HEK293 (cell line): ENCODE data around the gene TMEM174.
"Not testable (repeated sequence)": the region's sequence is repeated elsewhere in the genome, so short reads cannot be mapped to it uniquely, and the experiment has no call there.

Experiments used
- CTCF ChIA-PET: fragments of 350-600 bp; formaldehyde crosslinking; extraction: SDS; loops from one replicate; lab custom pipeline; 2021; ENCODE audit warnings: antibody characterized with exemption; lab: Yijun Ruan, JAX
- POLR2A ChIA-PET: fragments of 300-600 bp; formaldehyde crosslinking; extraction: SDS; loops from one replicate; lab custom pipeline; 2020; ENCODE audit warnings: antibody characterized with exemption, inconsistent platforms; lab: Yijun Ruan, JAX
- H3K27ac ChIP-seq: fragments of 200-500 bp; sonication (Bioruptor generic); 2 replicates; pipeline ENCODE4 v1.5.1; 2014; ENCODE audit warnings: low read depth, low read length, control low read depth, inconsistent platforms; ENCODE audit errors: extremely low read depth
- H3K36me3 ChIP-seq, 2 experiments: fragments of 200-500 bp in 1 of 2; sonication (Bioruptor generic) in 1 of 2; 1 replicate in 1 of 2; 2 replicates in 1 of 2; pipeline ENCODE4 v1.5.1; 2014 to 2017; ENCODE audit warnings: inconsistent platforms in 2 of 2, low read length in 2 of 2; ENCODE audit not compliant: control insufficient read depth in 2 of 2, insufficient read depth in 1 of 2
- H3K4me1 ChIP-seq: fragments of 200-500 bp; sonication (Bioruptor generic); 2 replicates; pipeline ENCODE4 v1.5.1; 2014; ENCODE audit warnings: mild to moderate bottlenecking, low read length, inconsistent platforms; ENCODE audit not compliant: control insufficient read depth, insufficient read depth
- H3K4me3 ChIP-seq: 2 replicates; pipeline ENCODE4 v1.5.1; 2011; ENCODE audit warnings: low read depth, mild to moderate bottlenecking, control low read depth, low read length, moderate library complexity
- H3K9me3 ChIP-seq: fragments of 200-500 bp; sonication (Bioruptor generic); 2 replicates; pipeline ENCODE4 v1.5.1; 2014; ENCODE audit warnings: low read depth, low read length, inconsistent platforms; ENCODE audit not compliant: control insufficient read depth, insufficient read depth
- BCL11B ChIP-seq: fragments of 450-650 bp; formaldehyde crosslinking; IDR thresholded peaks from 2 replicates; pipeline ENCODE4 v1.5.1; 2016; ENCODE audit warnings: low read depth, missing biosample characterization, missing genetic modification characterization
- HOXA7 ChIP-seq: sonication (generic); formaldehyde crosslinking; IDR thresholded peaks from 2 replicates; pipeline ENCODE4 v1.8.1; 2022; ENCODE audit warnings: missing genetic modification reagents, borderline replicate concordance
- KLF9 ChIP-seq: fragments of 450-650 bp; formaldehyde crosslinking; IDR thresholded peaks from 2 replicates; pipeline ENCODE4 v1.5.1; 2016; ENCODE audit warnings: missing biosample characterization, missing genetic modification characterization, low read depth
- REPIN1 ChIP-seq: fragments of 450-650 bp; formaldehyde crosslinking; IDR thresholded peaks from 2 replicates; pipeline ENCODE4 v1.5.1; 2017; ENCODE audit warnings: missing biosample characterization, missing genetic modification characterization, low read depth
- ZNF138 ChIP-seq: fragments of 450-650 bp; formaldehyde crosslinking; IDR thresholded peaks from 2 replicates; pipeline ENCODE4 v1.5.1; 2016; ENCODE audit warnings: missing biosample characterization, missing genetic modification characterization, borderline replicate concordance
- ZNF169 ChIP-seq: fragments of 450-650 bp; formaldehyde crosslinking; IDR thresholded peaks from 2 replicates; pipeline ENCODE4 v1.5.1; 2016; ENCODE audit warnings: missing biosample characterization, missing genetic modification characterization
- ZNF175 ChIP-seq: fragments of 450-650 bp; formaldehyde crosslinking; IDR thresholded peaks from 2 replicates; pipeline ENCODE4 v1.5.1; 2016; ENCODE audit warnings: missing biosample characterization, missing genetic modification characterization
- ZNF211 ChIP-seq: fragments of 450-650 bp; formaldehyde crosslinking; IDR thresholded peaks from 2 replicates; pipeline ENCODE4 v1.5.1; 2016; ENCODE audit warnings: low read depth, missing biosample characterization, missing genetic modification characterization
- ZNF223 ChIP-seq: fragments of 450-650 bp; formaldehyde crosslinking; IDR thresholded peaks from 2 replicates; pipeline ENCODE4 v1.5.1; 2016; ENCODE audit warnings: missing biosample characterization, missing genetic modification characterization
- ZNF23 ChIP-seq: fragments of 450-650 bp; formaldehyde crosslinking; IDR thresholded peaks from 2 replicates; pipeline ENCODE4 v1.5.1; 2016; ENCODE audit warnings: missing biosample characterization, missing genetic modification characterization, borderline replicate concordance
- ZNF239 ChIP-seq: fragments of 450-650 bp; formaldehyde crosslinking; IDR thresholded peaks from 2 replicates; pipeline ENCODE4 v1.5.1; 2016; ENCODE audit warnings: missing biosample characterization, missing genetic modification characterization
- ZNF302 ChIP-seq: fragments of 450-650 bp; formaldehyde crosslinking; IDR thresholded peaks from 2 replicates; pipeline ENCODE4 v1.5.1; 2016; ENCODE audit warnings: missing biosample characterization, missing genetic modification characterization, low read depth
- ZNF394 ChIP-seq: fragments of 450-650 bp; formaldehyde crosslinking; IDR thresholded peaks from 2 replicates; pipeline ENCODE4 v1.5.1; 2016; ENCODE audit warnings: missing biosample characterization, missing genetic modification characterization, mild to moderate bottlenecking, moderate library complexity, borderline replicate concordance
- ZNF48 ChIP-seq: fragments of 450-650 bp; formaldehyde crosslinking; IDR thresholded peaks from 2 replicates; pipeline ENCODE4 v1.5.1; 2016; ENCODE audit warnings: missing biosample characterization, missing genetic modification characterization
- ZNF621 ChIP-seq: fragments of 450-650 bp; formaldehyde crosslinking; IDR thresholded peaks from 2 replicates; pipeline ENCODE4 v1.5.1; 2017; ENCODE audit warnings: missing biosample characterization, missing genetic modification characterization
- ZNF654 ChIP-seq: fragments of 450-650 bp; formaldehyde crosslinking; IDR thresholded peaks from 2 replicates; pipeline ENCODE4 v1.5.1; 2016; ENCODE audit warnings: low read depth, missing biosample characterization, missing genetic modification characterization
- ZNF76 ChIP-seq: fragments of 450-650 bp; formaldehyde crosslinking; IDR thresholded peaks from 2 replicates; pipeline ENCODE4; 2016; ENCODE audit warnings: low read depth, missing biosample characterization, missing genetic modification characterization, borderline replicate concordance
- ZNF777 ChIP-seq: fragments of 450-650 bp; formaldehyde crosslinking; IDR thresholded peaks from 2 replicates; pipeline ENCODE4 v1.5.1; 2017; ENCODE audit warnings: missing biosample characterization, missing genetic modification characterization, borderline replicate concordance
- TF ChIP-seq, protein P1 (sequence below): fragments of 450-650 bp; formaldehyde crosslinking; IDR thresholded peaks from 2 replicates; pipeline ENCODE4 v1.5.0; 2017; ENCODE audit warnings: missing biosample characterization, missing genetic modification characterization, borderline replicate concordance
- TF ChIP-seq, protein P2 (sequence below): fragments of 450-650 bp; formaldehyde crosslinking; IDR thresholded peaks from 2 replicates; pipeline ENCODE4 v1.5.1; 2016; ENCODE audit warnings: missing biosample characterization, missing genetic modification characterization
- TF ChIP-seq, protein P3 (sequence below): fragments of 450-650 bp; formaldehyde crosslinking; conservative IDR thresholded peaks from 2 replicates; pipeline ENCODE4 v1.5.1; 2016; ENCODE audit warnings: low read depth, missing biosample characterization, missing genetic modification characterization

TMEM174 gene

DNA sequence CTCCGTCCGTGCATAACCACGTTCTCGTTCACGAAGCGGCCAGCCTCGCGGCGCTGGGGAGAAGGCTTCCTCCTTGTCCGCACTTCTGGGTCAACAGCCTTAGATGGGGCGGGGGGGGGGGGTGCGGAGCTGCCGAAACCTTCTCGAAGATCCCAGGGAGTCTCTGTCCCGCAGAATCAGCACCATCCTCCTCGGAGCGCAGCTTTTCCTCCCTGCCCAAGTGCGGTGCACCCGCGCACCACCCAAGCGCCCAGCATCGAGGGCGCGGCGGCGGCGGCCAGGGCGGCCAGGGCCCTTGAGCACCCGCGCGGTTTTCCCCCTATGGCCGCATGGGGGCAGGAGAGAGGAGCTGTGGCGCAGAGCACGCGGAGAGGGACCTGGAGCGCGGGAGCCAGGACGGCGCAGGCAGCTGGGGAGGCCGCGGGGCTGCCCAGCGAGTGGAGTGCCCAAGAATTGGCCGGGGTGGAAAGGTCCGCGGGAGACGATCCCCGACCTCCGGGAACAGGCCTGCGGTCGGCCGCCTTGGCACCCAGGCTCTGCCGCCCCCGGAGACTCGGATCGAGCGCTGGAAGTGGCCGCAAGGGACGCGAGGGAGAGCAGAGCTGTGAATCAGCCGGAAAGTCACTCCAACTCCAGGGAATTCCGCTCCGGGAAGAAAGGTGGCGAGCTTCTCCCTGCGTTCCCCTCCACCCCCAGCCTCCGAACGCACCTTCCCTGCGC, 43.1 kb downstream of the TMEM174 start (continued):
- TF ChIP-seq ZNF394 (tag by site-specific recombination) (peak; percentile 77; the same call in 1 of the 2 replicates), KLF9 (no peak), ZNF302 (tag by site-specific recombination) (no peak), ZNF239 (tag by site-specific recombination) (peak; percentile 73; the same call in 1 of the 2 replicates)
- TF ChIP-seq, protein P1, sequence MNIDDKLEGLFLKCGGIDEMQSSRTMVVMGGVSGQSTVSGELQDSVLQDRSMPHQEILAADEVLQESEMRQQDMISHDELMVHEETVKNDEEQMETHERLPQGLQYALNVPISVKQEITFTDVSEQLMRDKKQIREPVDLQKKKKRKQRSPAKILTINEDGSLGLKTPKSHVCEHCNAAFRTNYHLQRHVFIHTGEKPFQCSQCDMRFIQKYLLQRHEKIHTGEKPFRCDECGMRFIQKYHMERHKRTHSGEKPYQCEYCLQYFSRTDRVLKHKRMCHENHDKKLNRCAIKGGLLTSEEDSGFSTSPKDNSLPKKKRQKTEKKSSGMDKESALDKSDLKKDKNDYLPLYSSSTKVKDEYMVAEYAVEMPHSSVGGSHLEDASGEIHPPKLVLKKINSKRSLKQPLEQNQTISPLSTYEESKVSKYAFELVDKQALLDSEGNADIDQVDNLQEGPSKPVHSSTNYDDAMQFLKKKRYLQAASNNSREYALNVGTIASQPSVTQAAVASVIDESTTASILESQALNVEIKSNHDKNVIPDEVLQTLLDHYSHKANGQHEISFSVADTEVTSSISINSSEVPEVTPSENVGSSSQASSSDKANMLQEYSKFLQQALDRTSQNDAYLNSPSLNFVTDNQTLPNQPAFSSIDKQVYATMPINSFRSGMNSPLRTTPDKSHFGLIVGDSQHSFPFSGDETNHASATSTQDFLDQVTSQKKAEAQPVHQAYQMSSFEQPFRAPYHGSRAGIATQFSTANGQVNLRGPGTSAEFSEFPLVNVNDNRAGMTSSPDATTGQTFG (tag by site-specific recombination), result no peak

DNA sequence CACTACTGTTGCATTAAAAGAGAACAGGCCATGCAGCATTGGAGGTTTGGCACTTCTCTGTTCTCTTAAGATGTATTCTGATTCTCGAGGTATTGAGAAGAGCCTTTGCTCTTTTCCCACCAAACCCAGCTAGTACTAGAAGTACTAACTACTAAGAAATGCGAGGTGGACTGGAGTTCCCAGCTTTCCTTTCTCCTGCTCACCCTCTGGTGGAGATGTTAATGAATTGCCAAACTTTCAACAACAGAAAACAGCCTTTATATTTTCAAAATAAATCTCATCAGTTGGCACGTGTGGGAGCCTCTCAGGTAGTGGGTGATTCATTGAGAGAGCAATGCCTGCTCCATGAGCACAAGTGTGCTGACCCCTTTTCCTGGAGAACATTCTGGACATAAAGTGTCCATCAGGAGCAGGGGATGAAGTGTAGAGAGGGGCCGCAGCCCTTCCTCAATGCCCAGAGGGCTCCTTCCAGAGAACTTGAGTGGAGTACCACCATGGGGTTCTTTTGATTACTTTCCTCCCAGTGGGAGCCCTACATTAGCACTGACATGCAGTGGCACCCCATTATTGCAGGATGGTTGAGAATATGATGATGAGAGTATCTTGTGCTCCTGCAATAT, 45.7 kb downstream of the TMEM174 start:
- ChIA-PET CTCF (interaction anchor here (0.7 to 5.3 kb wide), 14 partner anchors 10 to 318 kb away, joined by 3 to 56 read pairs (median 4); partner anchors contain the start of gene FOXD1), POLR2A (interaction anchor here (3.5 kb wide), 1 partner anchor 230 kb away, joined by 50 read pairs; the partner anchor contains the start of gene FOXD1)
- Histone ChIP-seq H3K27ac (no peak overlapping the region), H3K4me1 (peaks cover 11% of the 10 kb centered on the region), H3K36me3 (no peaks in the 10 kb centered on the region)
- TF ChIP-seq HOXA7 (CRISPR knock-in tag) (no peak), ZNF223 (tag by site-specific recombination) (no peak), ZNF211 (tag by site-specific recombination) (no peak), ZNF175 (no peak)
- TF ChIP-seq, all 188 proteins: peak for 0
- no peaks in the 10 kb centered on the region for H3K9me3 ChIP-seq
- no peak overlapping the region for H3K4me3 ChIP-seq

DNA sequence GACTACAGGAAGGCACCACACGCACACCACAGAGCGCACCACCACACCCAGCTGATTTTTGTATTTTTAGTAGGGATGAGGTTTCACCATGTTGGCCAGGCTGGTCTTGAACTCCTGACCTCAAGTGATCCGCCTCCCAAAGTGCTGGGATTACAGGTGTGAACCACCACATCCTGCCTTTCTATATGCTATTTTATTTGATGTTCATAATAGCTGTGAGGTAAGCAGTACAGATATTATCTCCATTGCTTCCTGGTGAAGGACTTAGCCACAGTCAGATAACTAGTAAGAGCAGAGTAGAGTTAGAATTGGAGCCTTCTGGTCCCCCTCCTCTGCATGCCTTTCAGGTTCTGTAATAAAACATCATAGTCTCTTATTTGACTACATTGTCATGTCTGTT, 46.3 kb downstream of the TMEM174 start:
- H3K9me3 ChIP-seq, H3K36me3 ChIP-seq, H3K4me3 ChIP-seq, H3K4me1 ChIP-seq, POLR2A ChIA-PET, H3K27ac ChIP-seq: not testable (repeated sequence)
- CTCF ChIA-PET, result interaction anchor here (0.5 to 1.6 kb wide), 3 partner anchors 12 to 180 kb away, joined by 3 read pairs; no protein-coding TSS in a partner anchor

DNA sequence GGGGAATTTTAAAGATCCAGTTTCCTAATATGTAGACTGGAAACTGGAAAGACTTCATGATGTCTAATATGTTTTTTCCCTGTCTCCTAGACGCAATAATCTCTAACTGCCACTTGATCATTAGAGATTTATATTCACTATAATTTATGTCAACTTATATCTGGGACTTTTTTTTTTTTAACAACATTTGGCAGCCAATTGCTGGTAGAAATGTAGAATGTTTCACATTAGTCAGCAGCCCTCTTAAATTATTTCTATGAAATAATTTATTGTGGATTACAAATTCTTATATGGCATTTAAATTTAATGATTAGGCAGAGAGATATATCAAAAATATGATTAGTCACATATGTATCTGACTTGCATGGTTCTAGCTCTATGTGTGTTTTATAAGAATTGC, 48.2 kb downstream of the TMEM174 start:
- no peak overlapping the region for H3K4me3 ChIP-seq
- H3K4me1 ChIP-seq, result no peaks in the 10 kb centered on the region
- ChIA-PET POLR2A (no interaction called here), CTCF (interaction anchor here (0.7 kb wide), 2 partner anchors 16 to 217 kb away, joined by 3 read pairs; no protein-coding TSS in a partner anchor)
- H3K36me3 ChIP-seq, result no peaks in the 10 kb centered on the region
- no peaks in the 10 kb centered on the region for H3K9me3 ChIP-seq
- no peak overlapping the region for H3K27ac ChIP-seq
- TF ChIP-seq ZNF138 (tag by site-specific recombination) (no peak), ZNF621 (tag by site-specific recombination) (no peak), ZNF169 (no peak), ZNF394 (tag by site-specific recombination) (no peak), REPIN1 (no peak), ZNF76 (no peak), ZNF48 (no peak), ZNF777 (tag by site-specific recombination) (no peak), ZNF654 (tag by site-specific recombination) (no peak), ZNF23 (tag by site-specific recombination) (no peak), BCL11B (tag by site-specific recombination) (no peak)
- TF ChIP-seq, protein P2, sequence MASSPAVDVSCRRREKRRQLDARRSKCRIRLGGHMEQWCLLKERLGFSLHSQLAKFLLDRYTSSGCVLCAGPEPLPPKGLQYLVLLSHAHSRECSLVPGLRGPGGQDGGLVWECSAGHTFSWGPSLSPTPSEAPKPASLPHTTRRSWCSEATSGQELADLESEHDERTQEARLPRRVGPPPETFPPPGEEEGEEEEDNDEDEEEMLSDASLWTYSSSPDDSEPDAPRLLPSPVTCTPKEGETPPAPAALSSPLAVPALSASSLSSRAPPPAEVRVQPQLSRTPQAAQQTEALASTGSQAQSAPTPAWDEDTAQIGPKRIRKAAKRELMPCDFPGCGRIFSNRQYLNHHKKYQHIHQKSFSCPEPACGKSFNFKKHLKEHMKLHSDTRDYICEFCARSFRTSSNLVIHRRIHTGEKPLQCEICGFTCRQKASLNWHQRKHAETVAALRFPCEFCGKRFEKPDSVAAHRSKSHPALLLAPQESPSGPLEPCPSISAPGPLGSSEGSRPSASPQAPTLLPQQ (tag by site-specific recombination), result no peak
- TF ChIP-seq, protein P3, sequence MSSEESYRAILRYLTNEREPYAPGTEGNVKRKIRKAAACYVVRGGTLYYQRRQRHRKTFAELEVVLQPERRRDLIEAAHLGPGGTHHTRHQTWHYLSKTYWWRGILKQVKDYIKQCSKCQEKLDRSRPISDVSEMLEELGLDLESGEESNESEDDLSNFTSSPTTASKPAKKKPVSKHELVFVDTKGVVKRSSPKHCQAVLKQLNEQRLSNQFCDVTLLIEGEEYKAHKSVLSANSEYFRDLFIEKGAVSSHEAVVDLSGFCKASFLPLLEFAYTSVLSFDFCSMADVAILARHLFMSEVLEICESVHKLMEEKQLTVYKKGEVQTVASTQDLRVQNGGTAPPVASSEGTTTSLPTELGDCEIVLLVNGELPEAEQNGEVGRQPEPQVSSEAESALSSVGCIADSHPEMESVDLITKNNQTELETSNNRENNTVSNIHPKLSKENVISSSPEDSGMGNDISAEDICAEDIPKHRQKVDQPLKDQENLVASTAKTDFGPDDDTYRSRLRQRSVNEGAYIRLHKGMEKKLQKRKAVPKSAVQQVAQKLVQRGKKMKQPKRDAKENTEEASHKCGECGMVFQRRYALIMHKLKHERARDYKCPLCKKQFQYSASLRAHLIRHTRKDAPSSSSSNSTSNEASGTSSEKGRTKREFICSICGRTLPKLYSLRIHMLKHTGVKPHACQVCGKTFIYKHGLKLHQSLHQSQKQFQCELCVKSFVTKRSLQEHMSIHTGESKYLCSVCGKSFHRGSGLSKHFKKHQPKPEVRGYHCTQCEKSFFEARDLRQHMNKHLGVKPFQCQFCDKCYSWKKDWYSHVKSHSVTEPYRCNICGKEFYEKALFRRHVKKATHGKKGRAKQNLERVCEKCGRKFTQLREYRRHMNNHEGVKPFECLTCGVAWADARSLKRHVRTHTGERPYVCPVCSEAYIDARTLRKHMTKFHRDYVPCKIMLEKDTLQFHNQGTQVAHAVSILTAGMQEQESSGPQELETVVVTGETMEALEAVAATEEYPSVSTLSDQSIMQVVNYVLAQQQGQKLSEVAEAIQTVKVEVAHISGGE (tag by site-specific recombination), result no peak
